Gastroesophageal sphincter (tissue), 4 donors: Measurements from ENCODE around the gene IGFLR1. TPM values are rescaled to one million over a fixed set of nuclear protein-coding genes. Genes with fewer than 3 reads are reported as not detected.
"Not testable (repeated sequence)": the region's sequence is repeated elsewhere in the genome, so short reads cannot be mapped to it uniquely, and the experiment has no call there.

Experiments
- ATAC-seq: fragments of 150-250 bp; one replicate; pipeline ENCODE4 v1.9.1; 2016; ENCODE audit warnings: mild to moderate bottlenecking, moderate library complexity
- H3K27ac ChIP-seq, 4 donors: fragments of 200-600 bp; sonication (generic) in 3 of 4; 1 replicate in 3 of 4; 2 replicates in 1 of 4; pipeline ENCODE4 v1.5.1; 2016 to 2019
- H3K27me3 ChIP-seq: fragments of 200-600 bp; sonication (generic); one replicate; pipeline ENCODE4 v1.5.1; 2019
- H3K36me3 ChIP-seq, 2 donors: fragments of 200-600 bp; sonication (generic); one replicate each; pipeline ENCODE4 v1.5.1; 2019; ENCODE audit warnings: control low read depth in 1 of 2
- H3K4me1 ChIP-seq, 3 donors: fragments of 200-600 bp; sonication (generic); 1 replicate in 2 of 3; 2 replicates in 1 of 3; pipeline ENCODE4 v1.5.1; 2016 to 2019; ENCODE audit warnings: control low read depth in 2 of 3
- H3K4me3 ChIP-seq, 2 donors: fragments of 200-600 bp; sonication (generic); one replicate each; pipeline ENCODE4 v1.5.1; 2019; ENCODE audit warnings: mild to moderate bottlenecking in 1 of 2, moderate library complexity in 1 of 2
- H3K9me3 ChIP-seq, 3 donors: fragments of 200-600 bp; sonication (generic); one replicate each; pipeline ENCODE4 v1.5.1; 2017 to 2019; ENCODE audit warnings: control low read depth in 2 of 3
- CTCF ChIP-seq, 4 experiments: fragments of 200-600 bp in 2 of 4; fragments of 450-650 bp in 2 of 4; sonication (generic) in 1 of 4; IDR thresholded peaks; one replicate each; pipeline ENCODE4 v1.5.1; 2017 to 2019; ENCODE audit warnings: antibody characterized with exemption in 4 of 4, mild to moderate bottlenecking in 2 of 4, moderate library complexity in 2 of 4
- EP300 ChIP-seq: sonication (generic); formaldehyde crosslinking; IDR thresholded peaks from one replicate; pipeline ENCODE4 v1.6.1; 2017; ENCODE audit warnings: antibody characterized with exemption, mild to moderate bottlenecking
- POLR2A ChIP-seq, 2 donors: fragments of 450-650 bp; IDR thresholded peaks; one replicate each; pipeline ENCODE4 v1.6.1; 2017; ENCODE audit warnings: antibody characterized with exemption in 2 of 2, mild to moderate bottlenecking in 2 of 2, moderate library complexity in 1 of 2
- POLR2AphosphoS5 ChIP-seq: sonication (generic); formaldehyde crosslinking; IDR thresholded peaks from one replicate; pipeline ENCODE4 v1.6.1; 2017; ENCODE audit warnings: antibody characterized with exemption
- WGBS, 2 donors: methylation state at CpG; one replicate each; pipeline ENCODE4 v1.1.5; 2018; ENCODE audit warnings: low coverage in 1 of 2; 5-methylcytosine and 5-hydroxymethylcytosine counted together
- total RNA-seq, 4 donors: library from RNA; depleted of rRNA; stranded (reverse); fragments of >200 nt; gene quantifications; one replicate each; pipeline ENCODE4 v1.1.0, GENCODE V29; 2016

The IGFLR1 gene
- total RNA-seq, 4 donors from 2014 or later: 4.6 to 14.3 (median 6.7) TPM

GRCh38 chr19:35693835-35694599 is 48.2 kb downstream of the IGFLR1 start:
- ATAC-seq: peak; percentile 99
- Histone ChIP-seq H3K36me3 (no peaks in the 10 kb centered on the region), H3K4me3 (no peak overlapping the region), H3K4me1 (no peaks in the 10 kb centered on the region), H3K27ac (no peak overlapping the region), H3K27me3 (no peaks in the 10 kb centered on the region), H3K9me3 (no peaks in the 10 kb centered on the region)
- WGBS, 2 donors: 14 to 25% methylated on average over 4 to 7 of the region's 8 CpGs
- TF ChIP-seq EP300: no peak
- TF ChIP-seq CTCF (IDR thresholded peaks at IDR 0.05): peak in 3 of 4 experiments; percentile 93 to 96 (median 94)
- no peak for TF ChIP-seq POLR2A (IDR thresholded peaks at IDR 0.05)

GRCh38 chr19:35693422-35693821 is 48.8 kb downstream of the IGFLR1 start:
- 0 to 5% methylated on average over 2 to 8 of the region's 8 CpGs for whole genome bisulfite sequencing, 2 donors
- TF ChIP-seq EP300: no peak
- H3K9me3 ChIP-seq: no peaks in the 10 kb centered on the region
- no peak overlapping the region for H3K4me3 ChIP-seq
- H3K36me3 ChIP-seq: no peaks in the 10 kb centered on the region
- H3K4me1 ChIP-seq: no peaks in the 10 kb centered on the region
- ATAC-seq: no peak
- no peak overlapping the region for H3K27ac ChIP-seq
- H3K27me3 ChIP-seq: peaks cover 6% of the 10 kb centered on the region

GRCh38 chr19:35692010-35692409 is 50.2 kb downstream of the IGFLR1 start:
- Histone ChIP-seq H3K27me3 (peaks cover 10% of the 10 kb centered on the region), H3K27ac (no peak overlapping the region), H3K4me1 (no peaks in the 10 kb centered on the region), H3K4me3 (no peak overlapping the region), H3K9me3 (no peaks in the 10 kb centered on the region), H3K36me3 (no peaks in the 10 kb centered on the region)
- TF ChIP-seq POLR2AphosphoS5 (no peak), POLR2A (IDR thresholded peaks at IDR 0.05) (no peak), EP300 (no peak), CTCF (IDR thresholded peaks at IDR 0.05) (no peak)
- ATAC-seq: no peak
- WGBS, 2 donors: 68 to 71% methylated on average over 3 to 4 of the region's 11 CpGs

GRCh38 chr19:35691106-35691505 is 51.1 kb downstream of the IGFLR1 start:
- not testable (repeated sequence) for H3K27me3 ChIP-seq, H3K27ac ChIP-seq, H3K4me3 ChIP-seq, H3K9me3 ChIP-seq, H3K36me3 ChIP-seq, ATAC-seq, H3K4me1 ChIP-seq
- 85% methylated on average over 8 of the region's 37 CpGs; no CpG with 5 or more reads in 1 of the 2 donors for WGBS, 2 donors

- 60% methylated on average over 2 of the region's 4 CpGs; no CpG with 5 or more reads in 1 of the 2 donors for WGBS, 2 donors
Measured at GRCh38 chr19:35689836-35690235, 52.4 kb downstream of the IGFLR1 start.

More at GRCh38 chr19:35689836-35690235, 52.4 kb downstream of the IGFLR1 start:
- Histone ChIP-seq H3K9me3 (no peaks in the 10 kb centered on the region), H3K4me1 (no peaks in the 10 kb centered on the region), H3K36me3 (no peaks in the 10 kb centered on the region), H3K27me3 (peaks cover 10% of the 10 kb centered on the region), H3K27ac (no peak overlapping the region), H3K4me3 (no peak overlapping the region)
- no peak for ATAC-seq
- no peak for TF ChIP-seq POLR2AphosphoS5
- TF ChIP-seq POLR2A (IDR thresholded peaks at IDR 0.05): no peak
- TF ChIP-seq CTCF (IDR thresholded peaks at IDR 0.05): no peak
- no peak for TF ChIP-seq EP300

Other genes with a start within 250 kb of the IGFLR1 start
- gene DMKN, start 228.8 kb downstream of the IGFLR1 start, total RNA-seq: 10 to 100 TPM in 2 of 4 donors, 1 to 10 TPM in 2; 5.6 to 20.0 (median 9.0) TPM
- 10 to 100 TPM in 1 of 4 donors, 1 to 10 TPM in 2, not detected in 1; 1.0 to 13.4 (median 1.2) TPM for gene SBSN, start 214.1 kb downstream of the IGFLR1 start, total RNA-seq
- not detected for gene GAPDHS, start 209.0 kb downstream of the IGFLR1 start, total RNA-seq
- gene TMEM147, start 196.8 kb downstream of the IGFLR1 start, total RNA-seq: 10 to 100 TPM; 60.0 to 82.6 (median 64.1) TPM
- not detected for gene ATP4A, start 178.8 kb downstream of the IGFLR1 start, total RNA-seq
- gene PMIS2, start 156.3 kb downstream of the IGFLR1 start, total RNA-seq: not detected
- 1 to 10 TPM; 3.9 to 8.7 (median 6.2) TPM for gene HAUS5, start 129.7 kb downstream of the IGFLR1 start, total RNA-seq
- 10 to 100 TPM; 66.1 to 98.0 (median 72.8) TPM for gene RBM42, start 113.4 kb downstream of the IGFLR1 start, total RNA-seq
- gene ETV2, start 100.7 kb downstream of the IGFLR1 start, total RNA-seq: not detected
- 100 to 1,000 TPM; 403 to 607 (median 414) TPM for gene COX6B1, start 94.1 kb downstream of the IGFLR1 start, total RNA-seq
- gene UPK1A, start 75.9 kb downstream of the IGFLR1 start, total RNA-seq: not detected
- gene ZBTB32, start 37.9 kb downstream of the IGFLR1 start, total RNA-seq: under 1 TPM in 2 of 4 donors, not detected in 2; 0.31 TPM
- gene KMT2B, start 24.4 kb downstream of the IGFLR1 start, total RNA-seq: 10 to 100 TPM in 3 of 4 donors, 1 to 10 TPM in 1; 7.7 to 27.0 (median 17.5) TPM
- gene U2AF1L4, start 3.0 kb upstream of the IGFLR1 start, total RNA-seq: 10 to 100 TPM in 3 of 4 donors, 1 to 10 TPM in 1; 7.5 to 29.3 (median 23.7) TPM
- gene PSENEN, start 3.2 kb upstream of the IGFLR1 start, total RNA-seq: 10 to 100 TPM; 20.4 to 35.7 (median 29.5) TPM
- 10 to 100 TPM; 14.4 to 29.4 (median 18.7) TPM for gene LIN37, start 6.1 kb upstream of the IGFLR1 start, total RNA-seq
- 100 to 1,000 TPM in 2 of 4 donors, 10 to 100 TPM in 2; 44.9 to 119 (median 96.6) TPM for gene HSPB6, start 14.6 kb upstream of the IGFLR1 start, total RNA-seq
- 10 to 100 TPM; 10.1 to 17.1 (median 13.4) TPM for gene PROSER3, start 15.7 kb upstream of the IGFLR1 start, total RNA-seq
- gene ARHGAP33, start 33.1 kb upstream of the IGFLR1 start, total RNA-seq: 10 to 100 TPM in 1 of 4 donors, 1 to 10 TPM in 3; 3.1 to 22.6 (median 5.5) TPM
- not detected for gene PRODH2, start 70.4 kb upstream of the IGFLR1 start, total RNA-seq
- gene NPHS1, start 110.1 kb upstream of the IGFLR1 start, total RNA-seq: not detected
- not detected for gene KIRREL2, start 114.5 kb upstream of the IGFLR1 start, total RNA-seq
- 10 to 100 TPM in 1 of 4 donors, 1 to 10 TPM in 3; 4.7 to 10.0 (median 8.8) TPM for gene APLP1, start 126.1 kb upstream of the IGFLR1 start, total RNA-seq
- 1 to 10 TPM; 2.8 to 9.5 (median 5.7) TPM for gene NFKBID, start 158.1 kb upstream of the IGFLR1 start, total RNA-seq
- 1 to 10 TPM in 3 of 4 donors, not detected in 1; 1.8 to 3.1 (median 3.0) TPM for gene HCST, start 160.1 kb upstream of the IGFLR1 start, total RNA-seq
- 100 to 1,000 TPM in 1 of 4 donors, 10 to 100 TPM in 2, 1 to 10 TPM in 1; 3.0 to 116 (median 45.3) TPM for gene TYROBP, start 165.8 kb upstream of the IGFLR1 start, total RNA-seq
- 10 to 100 TPM in 2 of 4 donors, 1 to 10 TPM in 2; 6.7 to 18.5 (median 9.1) TPM for gene LRFN3, start 193.9 kb upstream of the IGFLR1 start, total RNA-seq